ENCODE results near the gene SMC5. TPM values are rescaled to one million over a fixed set of nuclear protein-coding genes. Genes with fewer than 3 reads are reported as not detected.

Gene SMC5
- total RNA-seq, 4 donors from 2014 or later: 26.2 to 47.4 (median 31.3) TPM

DNA sequence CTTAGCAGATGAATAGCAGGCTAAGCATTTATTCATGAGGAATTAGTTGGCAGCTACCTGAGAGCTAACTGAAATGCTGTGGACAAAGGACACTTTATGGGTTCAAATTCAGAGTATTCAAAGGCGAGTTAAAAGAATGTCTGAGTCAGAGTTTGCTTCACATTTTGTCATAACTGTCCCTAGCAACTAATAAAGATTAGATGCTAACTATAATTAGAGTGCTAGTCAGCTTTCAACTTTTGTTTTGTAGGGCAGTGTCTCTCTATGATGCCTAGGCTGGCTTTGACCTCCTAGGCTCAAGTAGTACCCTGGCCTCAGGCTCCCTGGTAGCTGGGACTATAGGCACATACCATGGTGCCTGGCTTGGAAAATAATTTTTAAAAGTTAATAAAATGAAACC, 4.6 kb downstream of the SMC5 start:
- TF ChIP-seq, protein P1, sequence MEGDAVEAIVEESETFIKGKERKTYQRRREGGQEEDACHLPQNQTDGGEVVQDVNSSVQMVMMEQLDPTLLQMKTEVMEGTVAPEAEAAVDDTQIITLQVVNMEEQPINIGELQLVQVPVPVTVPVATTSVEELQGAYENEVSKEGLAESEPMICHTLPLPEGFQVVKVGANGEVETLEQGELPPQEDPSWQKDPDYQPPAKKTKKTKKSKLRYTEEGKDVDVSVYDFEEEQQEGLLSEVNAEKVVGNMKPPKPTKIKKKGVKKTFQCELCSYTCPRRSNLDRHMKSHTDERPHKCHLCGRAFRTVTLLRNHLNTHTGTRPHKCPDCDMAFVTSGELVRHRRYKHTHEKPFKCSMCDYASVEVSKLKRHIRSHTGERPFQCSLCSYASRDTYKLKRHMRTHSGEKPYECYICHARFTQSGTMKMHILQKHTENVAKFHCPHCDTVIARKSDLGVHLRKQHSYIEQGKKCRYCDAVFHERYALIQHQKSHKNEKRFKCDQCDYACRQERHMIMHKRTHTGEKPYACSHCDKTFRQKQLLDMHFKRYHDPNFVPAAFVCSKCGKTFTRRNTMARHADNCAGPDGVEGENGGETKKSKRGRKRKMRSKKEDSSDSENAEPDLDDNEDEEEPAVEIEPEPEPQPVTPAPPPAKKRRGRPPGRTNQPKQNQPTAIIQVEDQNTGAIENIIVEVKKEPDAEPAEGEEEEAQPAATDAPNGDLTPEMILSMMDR (IDR thresholded peaks at IDR 0.05; ENCODE audit: low read depth): no peak

DNA sequence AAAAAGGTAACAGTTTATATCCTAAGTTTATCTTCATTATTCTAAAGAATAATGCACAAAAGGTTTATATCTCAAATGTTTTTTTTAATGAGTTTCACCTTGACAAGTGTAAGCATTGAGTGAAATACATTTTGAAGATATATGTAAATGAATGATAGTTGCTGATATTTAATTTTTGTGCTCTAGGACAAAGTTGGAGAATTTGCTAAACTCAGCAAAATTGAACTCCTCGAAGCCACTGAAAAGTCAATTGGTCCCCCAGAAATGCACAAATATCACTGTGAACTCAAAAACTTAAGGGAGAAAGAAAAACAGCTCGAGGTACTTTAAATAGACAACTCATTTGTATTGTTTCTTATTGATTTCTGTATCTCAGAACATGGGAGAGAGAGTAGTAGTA, 19.5 kb downstream of the SMC5 start:
- TF ChIP-seq, protein P1 (IDR thresholded peaks at IDR 0.05; ENCODE audit: low read depth): no peak

DNA sequence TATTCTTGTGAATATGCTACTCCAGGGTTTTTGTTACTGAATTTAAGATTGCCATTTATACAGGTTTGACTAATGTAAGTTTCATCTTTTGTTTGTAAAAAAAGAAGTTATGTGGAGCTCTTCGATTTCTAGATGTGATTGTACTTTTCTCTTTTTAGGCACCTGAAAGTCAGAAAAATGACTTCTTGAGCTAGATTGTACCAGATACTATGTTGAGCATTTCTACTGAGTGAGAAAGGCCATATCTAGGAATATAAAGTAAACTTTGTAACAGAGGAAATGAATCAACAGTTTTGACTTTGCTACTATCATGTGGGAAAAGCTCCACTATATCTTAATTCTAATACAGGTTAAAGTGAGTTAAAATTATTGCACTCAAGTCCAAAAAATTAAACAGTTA, 25.1 kb downstream of the SMC5 start:
- TF ChIP-seq, protein P1 (IDR thresholded peaks at IDR 0.05; ENCODE audit: low read depth): no peak

DNA sequence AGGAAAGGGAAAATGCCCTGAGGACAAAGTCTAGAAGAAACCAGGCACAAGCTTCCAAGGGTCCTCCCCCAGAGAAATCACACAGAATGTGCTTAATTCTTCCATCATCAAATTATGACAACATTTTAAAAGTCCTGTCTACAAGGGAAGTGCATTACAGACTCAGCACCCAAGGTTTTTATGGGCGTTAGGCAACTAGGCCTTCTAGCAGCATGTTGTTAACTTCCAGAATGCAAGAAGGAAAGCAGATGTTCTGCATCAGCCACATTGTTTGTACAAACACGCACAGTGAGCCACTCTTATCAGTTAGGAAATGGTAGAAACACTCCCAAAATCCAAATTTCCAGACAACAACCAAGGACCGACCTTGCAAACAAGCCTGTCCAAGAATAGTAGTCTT, 26.5 kb downstream of the SMC5 start:
- TF ChIP-seq, protein P1 (IDR thresholded peaks at IDR 0.05; ENCODE audit: low read depth): no peak

DNA sequence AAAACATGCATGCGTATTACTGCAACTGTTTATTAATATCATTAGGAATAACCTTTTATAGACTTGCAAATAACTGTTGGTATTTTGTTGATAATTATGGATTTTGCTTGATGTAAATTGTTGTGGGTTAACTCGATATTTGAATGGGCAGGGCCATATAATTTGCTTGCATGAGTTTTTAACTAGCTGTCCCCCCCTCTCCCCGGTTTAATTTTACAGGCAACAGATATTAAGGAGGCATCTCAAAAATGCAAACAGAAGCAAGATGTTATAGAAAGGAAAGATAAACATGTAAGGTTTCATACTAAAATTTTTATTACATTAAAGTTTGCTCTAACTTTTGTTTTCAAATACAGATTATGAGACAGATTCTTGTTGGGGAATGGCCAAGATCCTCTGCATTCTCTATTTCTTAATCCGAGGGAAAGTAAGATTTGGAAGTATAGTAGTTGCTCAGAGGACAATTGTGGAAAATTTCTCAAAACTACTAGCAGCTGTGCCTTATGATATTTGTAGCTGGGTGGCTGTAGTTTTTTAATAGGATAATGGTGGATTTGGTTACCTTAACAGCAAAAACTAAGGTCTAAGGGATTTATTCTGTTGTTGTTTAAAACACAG, 27.3 kb downstream of the SMC5 start:
- TF ChIP-seq, protein P1 (IDR thresholded peaks at IDR 0.05; ENCODE audit: low read depth): no peak

DNA sequence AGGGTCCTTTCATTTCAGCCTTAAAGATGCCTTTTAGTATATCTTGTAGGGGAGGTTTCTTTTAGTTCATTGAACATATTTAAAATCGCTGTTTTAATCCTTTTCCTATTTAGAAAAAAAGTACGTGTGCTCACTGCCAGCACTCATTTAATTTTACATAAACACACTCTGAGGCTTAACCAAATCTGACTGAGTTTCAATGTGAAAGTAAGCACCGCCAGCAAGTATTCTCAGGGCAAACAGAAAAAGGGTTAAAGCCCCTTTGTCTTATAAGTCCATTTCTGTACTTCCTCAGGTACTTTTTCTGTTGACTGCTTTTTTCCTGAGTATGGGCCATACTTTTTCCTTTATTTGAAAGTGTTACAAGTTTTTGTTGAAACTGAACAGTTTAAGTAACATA, 31.8 kb downstream of the SMC5 start:
- TF ChIP-seq, protein P1 (IDR thresholded peaks at IDR 0.05; ENCODE audit: low read depth): no peak

DNA sequence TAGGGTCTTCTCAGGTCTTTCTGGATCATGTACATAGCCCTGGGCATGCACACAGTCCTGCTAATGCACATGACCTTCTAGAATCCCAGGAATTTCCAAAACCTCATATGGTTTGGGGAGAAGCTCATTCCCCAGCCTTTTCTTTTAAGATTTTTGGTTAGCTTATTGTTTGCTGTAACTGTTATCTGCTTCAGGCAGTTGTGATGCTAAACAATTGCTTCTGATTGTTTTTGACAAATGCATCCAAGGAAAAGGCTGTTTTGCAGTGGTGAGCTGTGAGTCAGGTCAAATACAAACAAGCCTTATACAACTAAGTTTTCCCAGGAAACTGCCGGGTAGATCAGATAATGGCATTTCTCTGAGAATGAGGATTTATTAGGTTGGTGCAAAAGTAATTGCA, 32.7 kb downstream of the SMC5 start:
- TF ChIP-seq, protein P1 (IDR thresholded peaks at IDR 0.05; ENCODE audit: low read depth): no peak

All from subcutaneous adipose tissue (tissue), 4 donors.